Non-pigmented ciliary epithelial cell (primary cell): ENCODE data around the gene LRP5.
A peak's percentile ranks its signal among the peaks of the same experiment; 100 is the strongest.
"Not testable (repeated sequence)": the region's sequence is repeated elsewhere in the genome, so short reads cannot be mapped to it uniquely, and the experiment has no call there.

ENCODE experiments used
- DNase-seq: peaks from one replicate; pipeline ENCODE4 v3.0.0-alpha.2; 2010; ENCODE audit warnings: low read depth

Gene LRP5

DNA sequence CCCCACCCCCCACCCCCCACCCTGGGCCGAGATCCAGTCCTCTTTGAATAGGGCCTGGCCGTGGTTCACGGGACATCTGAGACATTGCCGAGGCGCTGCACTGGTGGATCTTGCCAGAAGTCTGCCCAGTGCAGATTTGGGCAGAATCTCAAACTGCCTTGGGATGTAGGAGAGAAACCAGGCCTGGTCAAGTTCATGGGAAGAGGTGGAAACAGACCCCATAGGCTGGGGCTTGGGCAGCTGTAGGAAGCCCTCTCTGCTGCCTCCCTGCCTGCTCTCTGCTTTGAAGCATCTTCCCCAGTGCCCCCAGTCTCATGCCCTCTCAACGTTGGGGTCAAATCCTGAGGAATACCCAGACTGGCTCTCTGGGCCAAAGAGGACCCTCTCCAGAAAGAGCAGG, 132.2 kb downstream of the LRP5 start:
- DNase-seq: no peak

DNA sequence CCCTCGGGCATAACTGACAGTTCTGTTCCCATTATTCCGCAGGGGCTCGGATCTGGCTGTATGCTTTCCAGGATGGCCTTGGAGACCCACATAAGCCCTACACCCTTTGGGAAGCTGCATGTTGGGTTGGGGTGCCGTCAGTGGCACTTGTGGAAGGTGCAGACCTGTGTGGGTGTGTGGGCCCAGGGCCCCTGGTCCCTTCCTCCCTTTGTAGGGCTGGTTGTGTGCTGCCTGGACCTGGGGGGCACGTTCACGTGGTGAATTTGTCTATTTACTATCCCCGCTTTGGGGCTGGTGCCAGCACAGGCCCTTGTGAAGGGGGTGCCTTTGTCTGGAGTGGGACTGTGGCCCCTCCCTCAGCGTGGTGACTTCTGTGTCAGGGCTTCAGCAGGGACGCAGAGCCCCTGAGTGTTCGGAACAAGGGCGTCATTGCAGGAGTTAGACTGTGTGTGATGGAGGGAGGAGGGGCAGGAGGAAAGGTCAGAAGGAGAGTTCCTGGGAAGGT, 133.2 kb downstream of the LRP5 start:
- DNase-seq: no peak

DNA sequence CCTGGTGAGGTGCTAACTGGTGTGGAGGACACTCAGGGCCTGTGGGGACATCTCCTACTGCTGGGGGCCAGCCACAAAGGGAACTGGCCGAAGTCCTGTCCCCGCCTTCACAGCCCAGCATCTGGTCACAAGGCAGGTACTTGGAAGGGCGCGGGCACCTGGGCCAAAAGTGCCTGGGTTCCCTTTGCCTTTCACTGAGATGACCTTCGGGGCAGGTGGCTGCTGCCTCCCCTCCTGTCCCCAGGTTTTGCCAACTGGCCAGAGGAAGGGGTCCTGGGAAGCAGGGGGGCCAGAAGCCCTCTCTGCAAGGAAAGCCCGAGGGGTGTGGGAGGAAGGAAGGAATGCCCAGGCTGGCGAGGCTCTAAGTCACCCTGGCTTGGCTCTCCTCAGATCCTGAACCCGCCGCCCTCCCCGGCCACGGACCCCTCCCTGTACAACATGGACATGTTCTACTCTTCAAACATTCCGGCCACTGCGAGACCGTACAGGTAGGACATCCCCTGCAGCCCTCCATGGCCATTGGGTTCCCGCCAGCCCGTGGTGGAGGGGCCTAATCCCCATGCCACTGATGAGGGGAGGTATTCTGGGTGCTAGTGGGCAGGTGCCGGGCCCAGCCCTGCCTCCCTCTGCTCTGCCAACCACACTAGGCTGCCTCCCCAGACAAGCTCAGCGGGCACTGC, 133.8 kb downstream of the LRP5 start:
- DNase-seq: no peak

DNA sequence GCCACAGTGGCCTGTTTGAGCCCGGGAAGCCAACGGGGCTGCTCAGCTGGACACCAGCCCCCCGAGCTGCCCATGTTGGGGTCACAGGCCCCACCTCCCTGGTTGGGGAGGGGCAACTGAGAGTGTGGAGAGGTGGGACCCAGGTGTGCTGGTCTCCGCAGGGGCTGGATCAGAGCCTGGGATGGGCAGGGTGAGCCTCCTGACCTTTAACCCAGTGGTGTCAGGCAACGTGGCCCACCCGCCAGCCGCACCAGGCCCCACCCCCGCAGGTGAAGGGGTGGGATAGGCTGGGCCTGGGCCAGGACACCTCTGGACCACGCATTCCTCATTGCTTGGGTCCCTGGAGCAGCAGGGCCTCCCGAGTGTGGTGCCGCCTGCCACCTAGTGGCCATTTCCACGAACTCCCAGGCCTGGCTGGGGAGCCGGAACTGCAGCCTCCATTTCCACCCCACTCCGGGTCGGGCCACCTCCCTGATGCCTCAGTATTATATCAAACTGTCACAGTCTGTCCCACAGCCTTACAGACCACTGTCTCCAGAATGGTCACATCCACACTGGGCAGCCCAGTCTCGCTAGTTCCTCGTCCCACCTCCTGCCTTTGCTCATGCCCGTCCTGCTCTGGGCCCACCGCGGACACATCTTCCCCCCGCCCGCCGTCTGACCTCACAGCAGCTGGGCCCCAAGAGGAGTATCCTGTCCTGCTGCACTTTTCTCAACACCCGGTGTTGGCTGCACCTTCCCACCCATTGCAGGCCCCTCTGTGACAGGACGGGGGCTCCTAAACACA, 134.8 kb downstream of the LRP5 start:
- no peak for DNase-seq

DNA sequence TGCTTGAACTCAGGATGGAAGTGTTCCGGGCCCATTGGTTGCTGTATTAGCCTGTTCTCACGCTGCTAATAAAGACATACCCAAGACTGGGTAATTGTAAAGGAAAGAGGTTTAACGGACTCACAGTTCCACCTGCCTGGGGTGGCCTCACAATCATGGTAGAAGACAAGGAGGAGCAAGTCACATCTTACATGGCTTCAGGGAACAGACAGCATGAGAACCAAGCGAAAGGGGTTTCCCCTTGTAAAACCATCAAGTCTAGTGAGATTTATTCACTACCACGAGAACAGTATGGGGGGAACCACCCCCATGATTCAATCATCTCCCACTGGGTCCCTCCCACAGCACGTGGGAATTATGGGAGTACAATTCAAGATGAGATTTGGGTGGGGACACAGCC, 135.5 kb downstream of the LRP5 start:
- DNase-seq: not testable (repeated sequence)

DNA sequence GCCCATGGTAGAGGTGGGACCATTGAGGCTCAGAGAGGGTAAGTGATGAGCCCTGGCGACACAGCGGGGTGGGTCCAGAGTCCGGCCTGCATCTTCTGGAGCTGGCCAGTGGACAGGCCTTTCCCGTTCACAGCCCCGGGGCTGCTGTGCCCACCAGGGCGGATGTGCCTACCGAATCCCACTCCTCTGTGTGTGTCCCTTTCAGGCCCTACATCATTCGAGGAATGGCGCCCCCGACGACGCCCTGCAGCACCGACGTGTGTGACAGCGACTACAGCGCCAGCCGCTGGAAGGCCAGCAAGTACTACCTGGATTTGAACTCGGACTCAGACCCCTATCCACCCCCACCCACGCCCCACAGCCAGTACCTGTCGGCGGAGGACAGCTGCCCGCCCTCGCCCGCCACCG, 136.2 kb downstream of the LRP5 start:
- DNase-seq: no peak

DNA sequence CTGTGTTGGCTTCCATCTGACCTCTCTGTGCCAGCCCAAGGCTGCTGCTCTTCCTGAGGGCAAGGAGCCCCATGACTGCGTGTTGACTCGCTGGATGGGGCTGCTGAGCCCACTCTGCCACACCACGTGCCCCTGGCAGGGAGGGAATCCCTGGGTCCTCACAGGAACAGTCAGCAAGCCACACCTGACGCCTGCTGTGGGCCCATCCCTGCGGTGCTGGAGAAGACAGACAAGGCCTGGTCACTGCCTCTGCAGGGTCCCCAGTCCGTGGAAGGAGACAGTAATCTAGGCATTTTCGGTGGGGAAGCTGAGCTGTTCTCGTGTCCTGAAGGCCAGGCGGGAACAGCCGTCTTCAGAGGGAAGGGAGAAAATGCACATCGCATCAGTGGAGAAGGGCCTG, 137.6 kb downstream of the LRP5 start:
- DNase-seq: no peak

DNA sequence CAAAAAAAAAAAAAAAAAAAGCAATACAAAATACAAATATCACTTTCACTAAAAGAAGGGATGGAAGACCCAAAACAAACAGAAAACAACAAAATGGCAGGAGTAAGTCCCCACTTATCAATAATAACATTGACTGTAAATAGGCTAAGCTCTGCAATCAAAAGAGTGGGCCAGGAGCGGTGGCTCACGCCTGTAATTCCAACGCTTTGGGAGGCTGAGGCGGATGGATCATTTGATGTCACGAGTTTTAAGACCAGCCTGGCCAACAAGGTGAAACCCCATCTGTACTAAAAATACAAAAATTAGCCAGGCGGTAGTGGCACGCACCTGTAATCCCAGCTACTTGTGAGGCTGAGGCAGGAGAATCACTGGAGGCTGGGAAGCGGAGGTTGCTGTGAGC, 138.3 kb downstream of the LRP5 start:
- DNase-seq: no peak

DNA sequence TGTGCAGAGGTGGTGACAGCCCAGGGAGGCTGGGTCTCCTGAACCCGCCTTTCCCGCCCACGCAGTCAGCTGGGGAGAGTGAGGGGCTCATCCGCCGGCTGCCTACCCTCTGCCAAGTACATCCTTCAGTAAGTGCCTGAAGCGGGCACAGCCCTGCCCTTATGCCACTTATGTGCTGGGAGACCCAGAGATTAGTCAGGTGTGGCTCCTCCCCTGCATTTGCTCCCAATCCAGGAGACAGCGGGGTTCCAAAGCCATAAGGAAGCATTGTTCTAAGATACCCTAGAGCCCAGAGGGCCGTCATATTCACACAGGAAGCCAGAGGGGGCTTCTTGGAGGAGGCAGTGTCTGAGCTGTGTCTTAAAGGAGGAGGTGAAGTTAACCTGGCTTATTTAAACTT, 142.4 kb downstream of the LRP5 start:
- no peak for DNase-seq

DNA sequence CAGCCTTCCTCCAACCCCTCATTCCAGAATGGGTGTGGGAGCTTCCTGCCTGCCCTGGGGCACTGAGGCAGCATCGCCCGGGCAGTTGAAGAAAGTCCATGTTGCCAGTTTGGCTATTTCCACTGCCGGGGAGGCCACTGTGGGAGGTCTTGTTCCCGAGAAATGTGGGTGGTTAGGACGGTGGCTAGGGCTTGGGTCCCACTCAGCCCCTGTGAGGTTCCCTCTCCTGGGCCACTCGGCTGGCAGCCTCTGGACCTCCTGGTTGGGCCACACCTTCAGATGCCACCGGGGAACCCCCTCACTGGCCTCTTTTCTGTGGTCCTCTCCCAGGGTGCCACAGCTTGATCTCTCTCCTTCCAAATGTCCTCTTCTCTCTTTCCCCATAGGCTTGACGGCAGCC, 143.1 kb downstream of the LRP5 start:
- DNase-seq: no peak

DNA sequence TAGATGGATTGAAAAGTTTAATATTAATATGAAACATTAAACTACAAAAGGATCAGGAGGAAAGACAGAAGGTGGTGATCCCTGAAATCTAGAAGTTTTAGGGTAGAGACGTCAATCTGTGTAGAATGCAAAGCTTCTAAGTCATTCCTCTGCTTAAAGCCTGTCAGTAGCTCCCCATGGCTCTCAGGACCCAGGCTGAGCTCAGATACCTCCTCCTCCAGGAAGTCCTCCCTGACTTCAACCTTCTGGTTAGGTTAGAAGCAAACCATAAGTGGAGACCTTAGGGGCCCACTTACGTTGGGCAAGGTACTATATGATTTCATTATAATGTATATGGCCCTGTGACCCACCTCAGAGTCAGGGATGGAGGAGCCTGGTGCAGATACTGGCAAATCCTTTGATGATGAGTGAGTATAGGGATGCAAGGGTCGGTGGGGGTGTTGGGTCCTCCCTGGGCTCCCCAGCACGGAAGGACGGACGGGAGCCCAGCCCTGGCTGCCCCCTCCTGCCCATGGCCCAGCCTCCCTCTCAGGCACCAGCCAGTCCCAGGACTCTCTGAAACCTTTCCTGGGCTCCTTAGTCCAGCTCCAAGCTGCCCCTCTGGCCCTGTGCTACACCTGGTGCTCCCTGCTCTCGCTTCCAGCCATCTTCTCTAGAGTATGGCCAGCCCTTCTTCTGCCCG, 145.0 kb downstream of the LRP5 start:
- no peak for DNase-seq

DNA sequence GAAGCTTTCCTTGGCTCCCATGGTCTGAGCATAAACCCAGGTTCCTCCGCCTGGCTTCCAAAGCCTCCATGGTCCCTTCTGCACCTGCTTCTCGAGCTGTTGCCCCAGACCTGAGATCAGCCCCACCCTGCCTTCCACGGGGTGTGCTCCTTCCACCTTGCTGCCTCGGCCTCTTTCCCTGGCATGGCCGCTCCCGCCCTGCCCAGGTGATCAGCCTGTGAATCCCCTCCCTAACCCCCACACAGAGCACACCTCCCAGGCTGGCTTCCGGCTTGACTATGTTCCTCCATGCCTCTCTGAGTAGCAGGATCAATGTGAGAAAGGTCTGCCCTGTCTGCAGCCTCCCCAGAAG, 145.5 kb downstream of the LRP5 start:
- no peak for DNase-seq

DNA sequence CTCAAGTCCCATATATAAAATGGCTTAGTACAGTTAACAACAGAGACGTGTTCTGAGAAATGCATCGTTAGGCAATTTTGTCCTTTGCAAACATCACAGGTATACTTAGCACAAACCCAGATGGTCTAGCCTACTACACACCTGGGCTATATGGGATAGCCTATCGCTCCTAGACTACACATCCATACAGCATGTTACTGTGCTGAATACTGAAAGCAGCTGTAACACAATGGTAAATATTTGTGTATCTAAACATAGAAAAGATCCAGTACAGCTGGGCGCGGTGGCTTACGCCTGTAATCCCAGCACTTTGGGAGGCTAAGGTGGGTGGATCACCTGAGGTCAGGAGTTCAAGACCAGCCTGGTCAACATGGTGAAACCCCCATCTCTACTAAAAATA, 145.9 kb downstream of the LRP5 start:
- DNase-seq: not testable (repeated sequence)

DNA sequence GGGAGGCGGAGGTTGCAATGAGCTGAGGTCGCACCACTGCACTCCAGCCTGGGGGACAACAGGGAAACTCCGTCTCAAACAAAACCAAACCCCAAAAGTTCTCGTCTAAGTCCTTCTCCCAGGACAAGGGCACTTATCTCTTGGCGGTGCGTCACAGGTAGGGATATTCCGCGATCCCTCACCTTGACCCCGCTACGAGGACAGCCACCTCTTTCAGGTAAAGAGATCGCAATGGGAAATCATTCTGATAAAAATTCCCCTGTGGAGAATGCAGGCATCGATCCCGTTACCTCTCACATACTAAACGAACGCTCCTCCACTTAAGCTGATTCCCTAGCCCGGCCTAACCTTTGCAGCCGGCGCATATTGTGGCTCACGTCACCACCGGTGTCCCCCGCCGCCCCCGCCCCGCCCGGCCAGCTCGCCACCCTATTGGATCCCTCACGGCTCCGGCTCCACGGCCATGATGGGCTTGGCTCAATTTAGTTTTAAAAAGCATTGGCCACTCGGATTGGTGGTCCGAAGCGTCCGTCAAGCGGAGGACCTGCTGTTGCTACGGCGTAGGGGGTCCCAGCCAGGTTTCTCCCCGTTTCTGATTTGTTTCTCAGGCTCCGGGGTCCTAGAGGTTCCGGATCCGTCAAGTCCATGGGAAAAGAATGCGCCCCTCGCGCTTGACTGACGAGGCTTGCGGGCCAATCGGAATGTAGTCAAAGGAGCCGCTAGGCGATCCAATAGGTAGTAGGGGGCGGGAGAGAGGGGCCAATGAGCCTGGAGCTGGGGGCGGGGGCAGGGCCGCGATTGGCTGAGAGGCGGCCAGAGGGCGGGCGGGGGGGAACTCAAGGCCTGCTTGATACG, 147.7 kb downstream of the LRP5 start:
- peak; percentile 97 for DNase-seq

DNA sequence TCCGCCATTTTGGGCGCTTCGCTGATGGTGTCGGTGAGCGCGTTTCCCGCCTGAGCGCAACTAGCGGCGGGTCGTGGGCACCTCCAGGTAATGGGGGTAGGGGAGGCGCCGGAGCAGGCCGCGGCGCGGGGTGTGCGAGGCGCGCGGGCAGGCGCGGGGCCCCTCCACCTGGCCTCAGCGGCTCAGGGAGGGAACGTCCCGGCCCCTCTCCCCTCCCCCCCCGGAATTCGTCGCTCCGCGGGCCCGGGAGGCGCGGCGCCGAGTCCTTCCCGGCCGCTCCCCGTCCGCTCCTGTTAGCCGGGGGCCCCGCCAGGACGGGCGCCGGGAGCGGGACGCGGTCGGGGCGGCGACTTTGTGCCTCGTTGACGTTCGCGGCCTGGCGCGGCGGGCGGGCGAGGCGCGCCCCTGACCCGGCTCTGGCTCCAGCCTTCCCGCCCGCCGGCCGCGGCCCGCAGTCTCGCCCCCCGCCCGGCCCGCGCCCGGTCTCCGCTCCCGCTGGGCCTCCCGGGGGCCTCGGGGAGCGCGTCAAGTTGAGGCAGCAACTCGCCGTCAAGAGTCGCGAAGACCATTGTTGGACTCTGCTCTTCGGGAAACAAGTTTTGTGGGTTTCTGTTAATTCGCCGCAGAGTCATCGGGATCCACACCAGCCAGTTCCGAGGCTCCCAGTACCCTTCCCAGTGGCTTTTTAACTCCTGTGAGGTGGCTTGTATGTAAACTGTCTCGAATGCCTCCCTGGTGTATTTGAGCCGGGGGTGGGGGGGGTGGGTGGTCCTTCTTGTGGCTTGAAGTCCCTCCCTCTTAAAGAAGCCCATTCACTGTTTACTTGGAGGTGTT, 148.6 kb downstream of the LRP5 start, which contains the start of gene PPP6R3:
TSS of gene PPP6R3 (plus strand) at position 12 of the 834 bp plus-strand sequence. CDS start 76,913 bp downstream, outside the sequence.
- DNase-seq: no peak

DNA sequence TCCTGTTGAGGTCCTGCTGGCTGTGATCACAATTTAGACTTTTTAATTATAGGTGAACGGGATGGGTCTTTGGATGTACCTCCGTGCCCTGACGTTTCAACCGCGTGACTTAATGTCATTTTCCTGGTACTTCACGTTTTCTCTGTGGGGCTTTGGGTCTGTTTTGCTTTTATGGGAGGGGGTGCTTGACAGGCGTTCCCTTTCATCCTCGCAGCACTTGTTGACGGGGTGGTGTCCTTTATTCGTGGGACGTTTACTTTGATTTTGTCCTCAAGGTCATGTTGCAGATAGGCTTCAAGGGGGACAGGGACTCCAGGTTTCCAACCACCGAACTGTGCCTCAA, 149.2 kb downstream of the LRP5 start:
- no peak for DNase-seq

DNA sequence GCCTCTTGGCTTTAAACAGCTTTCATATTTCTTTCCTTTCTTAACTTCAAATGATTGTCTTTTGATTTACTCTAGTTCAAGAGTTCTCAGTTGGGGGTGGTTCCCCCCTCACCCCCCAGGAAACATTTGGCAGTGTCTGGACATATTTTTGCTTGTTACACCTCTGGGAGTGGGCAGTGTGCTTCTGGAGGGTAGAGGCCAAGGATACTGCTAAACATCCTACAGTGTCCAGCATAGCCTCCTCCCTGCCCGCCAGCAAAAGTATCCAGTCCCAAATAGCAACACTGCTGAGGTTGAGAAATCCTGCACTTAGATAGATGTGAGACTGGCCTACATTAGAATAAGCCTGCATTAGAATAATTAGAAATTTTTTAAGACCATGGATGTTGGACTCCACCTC, 151.3 kb downstream of the LRP5 start:
- no peak for DNase-seq

DNA sequence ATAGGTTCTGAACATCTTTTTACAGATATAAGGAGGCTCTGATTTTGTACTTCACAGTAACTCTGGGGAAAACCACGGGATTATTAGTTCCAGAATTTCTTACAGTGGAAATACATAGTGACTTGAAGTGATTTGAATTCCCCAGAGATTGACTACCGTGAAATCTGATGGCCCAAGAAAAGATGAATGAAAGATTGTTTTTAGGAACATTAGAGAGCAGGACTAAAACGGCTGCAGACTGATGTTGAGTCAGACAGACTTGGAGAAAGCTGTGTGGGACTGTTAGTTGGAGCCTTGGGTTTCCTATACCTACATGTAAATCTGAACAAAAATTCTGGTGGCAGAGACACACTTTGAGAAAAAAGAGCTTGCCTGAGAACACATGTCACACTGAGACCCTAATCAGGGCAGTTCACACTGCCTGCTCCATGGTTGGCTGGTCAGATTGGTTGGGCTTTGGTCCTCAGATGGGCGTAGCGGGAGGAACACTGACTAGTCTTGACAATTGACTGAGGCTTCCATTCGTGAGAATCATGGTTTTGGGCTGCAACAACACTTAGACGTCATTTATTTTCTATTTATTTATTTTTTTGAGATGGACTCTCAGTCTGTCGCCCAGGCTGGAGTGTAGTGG, 154.9 kb downstream of the LRP5 start:
- no peak for DNase-seq

DNA sequence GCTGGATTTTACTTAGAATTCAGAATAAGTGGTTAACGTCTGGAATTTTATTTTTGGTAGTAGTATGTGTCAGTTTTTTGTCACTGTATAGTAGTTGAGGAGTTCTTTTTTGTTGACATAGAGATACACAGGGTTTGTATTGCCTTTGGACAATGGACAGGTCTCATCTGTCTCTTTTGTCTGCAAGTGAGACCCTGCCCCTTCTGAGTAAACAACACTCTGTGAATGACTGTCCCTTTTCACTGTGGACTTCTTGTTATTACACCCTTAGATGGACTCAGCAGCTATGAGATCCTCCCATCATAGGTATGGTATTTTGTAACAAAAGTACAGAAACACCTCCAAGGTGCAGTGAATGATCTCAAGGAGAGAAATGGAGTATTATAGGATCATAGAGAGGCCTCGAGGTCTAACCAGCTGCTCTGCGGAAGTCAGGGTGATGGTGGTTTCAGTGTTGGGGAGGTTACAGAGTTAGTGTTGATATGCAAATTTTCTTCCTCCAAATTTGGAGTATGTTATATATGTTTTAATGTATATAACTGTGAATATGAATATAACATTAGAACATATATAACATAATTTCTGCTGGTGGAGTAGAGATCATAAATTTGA, 155.9 kb downstream of the LRP5 start:
- no peak for DNase-seq

DNA sequence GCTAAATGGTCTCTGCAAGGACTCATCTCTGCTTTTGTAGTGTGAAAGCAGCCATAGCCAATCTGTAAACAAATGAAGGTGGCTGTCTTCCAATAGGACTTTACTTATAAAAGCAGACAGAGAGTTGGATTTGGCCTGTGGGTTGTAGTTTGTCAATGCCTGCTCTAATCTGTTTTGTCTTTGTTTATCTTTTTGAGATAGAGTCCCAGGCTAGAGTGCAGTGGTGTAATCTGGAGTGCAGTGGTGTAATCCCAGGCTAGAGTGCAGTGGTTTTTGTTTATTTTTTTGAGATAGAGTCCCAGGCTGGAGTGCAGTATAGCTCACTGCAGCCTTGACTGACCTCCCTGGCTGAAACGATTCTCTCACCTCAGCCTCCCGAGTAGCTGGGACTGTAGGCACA, 156.7 kb downstream of the LRP5 start:
- no peak for DNase-seq
